HG03097 (cell line): ENCODE data around the gene PITPNM3.
"Not testable (repeated sequence)": the region's sequence is repeated elsewhere in the genome, so short reads cannot be mapped to it uniquely, and the experiment has no call there.

Source experiments
- ATAC-seq: cut with Tn5 transposase; IDR thresholded peaks from one replicate; pipeline ENCODE4 v1.9.1; 2021; ENCODE audit not compliant: unreplicated experiment, low FRiP score

PITPNM3 gene

DNA sequence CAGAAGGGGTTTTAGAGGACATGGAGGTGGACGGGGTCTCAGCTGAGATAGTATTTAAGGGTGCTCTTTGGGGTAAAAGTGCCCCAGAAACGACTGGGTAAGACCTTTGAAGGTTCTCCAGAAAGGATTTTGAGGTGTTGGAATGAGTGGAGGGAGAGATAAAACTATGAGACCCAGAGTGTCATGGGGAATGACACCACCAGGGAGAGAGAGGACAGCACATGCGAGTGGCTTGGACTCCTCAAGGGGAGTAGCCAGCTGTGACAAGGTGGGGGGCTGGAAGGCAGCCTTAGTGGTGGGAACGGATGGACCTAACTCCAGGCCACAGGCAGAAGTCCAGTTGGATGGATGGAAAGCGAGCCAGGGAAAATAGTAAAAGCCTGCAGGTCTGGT is 19.2 kb upstream of the PITPNM3 start:
- ATAC-seq = no peak

DNA sequence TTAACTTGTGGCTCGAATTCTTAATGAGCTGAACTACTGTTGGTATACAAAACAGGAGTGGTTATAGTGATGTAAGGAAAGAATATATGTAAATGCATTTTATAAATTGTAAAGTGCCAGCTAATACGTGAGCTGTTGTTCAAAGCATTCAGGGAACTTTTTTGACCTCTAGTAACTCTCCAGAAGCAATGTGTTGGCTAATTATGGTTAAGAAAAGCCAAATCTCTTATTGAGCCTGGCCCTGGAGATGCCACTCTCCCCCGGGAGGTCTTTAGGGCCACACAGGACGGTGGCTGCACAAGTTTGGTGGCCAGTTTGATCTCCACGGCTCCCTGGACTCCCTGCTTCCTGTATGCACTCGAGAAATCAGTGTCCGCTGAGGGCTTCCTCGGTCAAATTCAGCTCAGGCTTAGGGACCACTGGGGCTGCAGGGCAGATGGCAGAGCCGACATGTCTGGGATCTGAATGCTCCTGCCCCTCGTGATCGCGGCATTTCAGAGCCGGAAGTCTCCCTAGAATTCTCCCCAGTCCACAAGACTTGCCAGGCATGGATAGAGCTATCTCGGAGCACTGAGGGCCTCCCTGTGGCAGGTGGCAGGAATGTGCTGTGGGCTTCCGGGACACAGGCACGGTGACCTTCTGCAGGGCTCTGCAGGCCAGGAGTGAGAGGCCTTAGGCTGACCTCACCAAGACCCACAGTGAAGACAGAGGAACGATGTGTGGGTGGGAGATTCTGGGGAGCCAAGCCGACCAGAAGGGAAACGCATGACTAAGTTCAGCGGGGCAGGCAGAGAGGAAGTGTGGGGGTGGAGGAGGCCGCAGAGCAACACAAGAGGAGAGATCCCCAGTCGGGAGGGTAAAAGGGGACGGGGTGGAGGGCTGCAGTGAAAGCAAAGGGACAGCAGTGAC is 18.6 kb upstream of the PITPNM3 start:
- ATAC-seq = no peak

DNA sequence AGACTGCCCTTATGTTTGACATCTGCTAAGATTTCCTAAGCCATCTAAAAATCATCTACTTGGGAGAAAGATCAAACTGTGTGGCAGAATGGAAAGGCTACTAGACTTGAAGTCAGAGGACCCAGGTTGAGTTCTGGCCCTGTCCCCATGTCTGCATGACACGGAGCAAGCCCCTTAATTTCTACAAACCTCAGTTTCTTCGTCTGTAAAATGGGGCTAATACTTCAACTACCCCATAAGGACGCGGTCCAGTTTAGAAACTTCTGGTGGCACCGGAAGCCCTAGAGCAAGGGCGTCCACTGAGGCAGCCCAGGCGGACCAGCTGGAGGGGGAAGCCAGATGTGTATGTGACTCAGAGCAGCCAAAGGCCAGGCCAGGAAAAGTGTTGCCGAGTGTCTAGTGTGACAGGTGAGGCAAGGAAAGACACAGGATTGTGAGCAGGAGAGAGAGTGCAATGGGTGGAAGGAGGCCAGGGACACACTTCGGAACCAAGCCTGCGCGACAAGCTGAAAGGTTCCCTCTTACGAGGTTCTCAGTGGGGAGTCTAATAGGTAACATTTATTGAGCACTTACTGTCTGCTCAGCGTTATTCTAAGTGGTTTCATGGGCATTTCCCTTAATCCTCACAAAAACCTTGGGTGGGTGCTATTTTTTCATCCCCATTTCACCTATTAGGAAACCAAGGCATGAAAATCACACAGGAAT is 17.8 kb upstream of the PITPNM3 start:
- ATAC-seq = no peak

DNA sequence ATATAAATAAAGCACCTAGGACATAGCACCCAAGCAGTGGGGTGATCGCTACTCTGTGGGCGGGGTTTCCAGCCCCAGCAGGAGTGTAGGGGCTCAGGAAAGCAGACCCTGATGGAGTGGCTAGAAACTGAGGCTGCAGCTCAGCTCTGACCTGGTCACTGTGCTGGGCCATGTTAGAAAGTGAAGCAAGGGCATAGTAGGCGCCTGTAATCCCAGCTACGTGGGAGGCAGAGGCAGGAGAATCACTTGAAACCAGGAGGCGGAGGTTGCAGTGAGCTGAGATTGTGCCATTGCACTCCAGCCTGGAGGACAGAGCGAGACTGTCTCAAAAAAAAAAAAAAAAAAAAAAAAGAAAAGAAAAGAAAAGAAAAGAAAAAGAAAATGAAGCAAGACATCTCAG is 17.1 kb upstream of the PITPNM3 start:
- not testable (repeated sequence) for ATAC-seq

DNA sequence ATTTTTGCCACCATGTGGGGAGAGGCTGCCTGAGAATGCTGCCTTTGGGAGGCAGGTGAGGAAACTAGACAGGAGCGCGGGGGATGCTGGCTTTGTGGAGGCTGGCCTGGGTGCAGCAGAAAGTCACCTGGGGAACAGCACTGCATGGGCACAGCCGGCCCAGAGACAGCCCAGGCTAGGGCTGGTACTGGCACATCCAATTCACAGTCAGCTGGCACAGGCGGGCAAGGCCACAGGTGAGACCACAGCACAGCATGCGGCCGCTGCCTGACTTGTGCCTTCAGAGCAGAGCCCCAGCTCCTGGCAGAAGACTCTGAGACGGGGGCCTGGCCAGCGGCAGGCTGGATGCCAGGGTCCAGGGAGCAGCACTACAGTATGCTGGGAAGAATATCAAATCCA is 16.6 kb upstream of the PITPNM3 start:
- ATAC-seq = no peak

DNA sequence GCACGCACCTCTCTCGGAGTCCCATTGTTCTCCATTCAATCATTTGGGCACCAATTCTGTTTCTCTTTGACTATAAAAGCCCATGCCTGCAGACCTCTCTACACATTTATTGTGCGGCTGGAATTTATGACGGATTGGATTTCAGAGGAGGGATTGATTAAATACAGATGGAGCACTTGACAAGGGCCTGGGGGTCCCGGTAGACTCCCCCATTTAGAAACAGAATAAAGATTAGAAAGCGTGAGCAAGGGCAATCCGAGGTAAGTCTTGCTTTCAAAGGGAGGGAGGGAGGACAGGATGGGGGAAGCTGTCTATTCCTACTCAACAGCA is 15.1 kb upstream of the PITPNM3 start:
- ATAC-seq = no peak

DNA sequence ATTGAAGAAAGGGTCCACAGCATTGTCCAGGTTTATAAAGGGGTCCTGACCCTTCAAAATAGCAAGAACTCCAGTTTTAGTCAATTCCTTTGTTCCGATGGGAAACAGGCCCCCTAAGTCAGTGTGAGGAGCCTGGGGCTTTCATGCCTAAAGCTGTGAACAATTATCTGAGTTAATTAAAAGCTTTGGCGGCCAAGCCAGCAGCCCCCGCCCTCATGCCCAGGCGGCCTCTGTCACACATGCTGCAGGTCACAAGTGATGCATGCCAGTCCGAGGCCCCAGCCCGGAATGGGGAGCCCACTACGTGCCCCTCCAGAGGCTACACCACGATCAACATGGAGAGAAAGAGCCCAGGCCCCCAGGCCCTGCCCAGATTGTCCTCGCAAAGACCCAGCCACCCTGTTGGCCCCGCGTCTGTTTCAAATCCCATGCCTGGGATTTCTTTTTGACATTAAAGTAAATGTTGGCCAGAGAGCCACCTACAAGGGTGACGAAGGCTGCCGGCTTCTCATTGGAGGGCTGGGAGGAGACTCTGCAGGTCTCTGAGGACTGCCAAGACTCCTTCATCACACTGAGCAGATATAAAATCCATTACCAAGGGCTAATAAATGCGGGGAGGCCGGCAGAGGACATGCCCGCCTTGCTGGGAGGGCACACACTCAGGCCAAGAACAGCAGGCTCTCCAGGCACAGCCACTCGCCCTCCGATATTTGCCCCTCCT is 14.5 kb upstream of the PITPNM3 start:
- no peak for ATAC-seq

DNA sequence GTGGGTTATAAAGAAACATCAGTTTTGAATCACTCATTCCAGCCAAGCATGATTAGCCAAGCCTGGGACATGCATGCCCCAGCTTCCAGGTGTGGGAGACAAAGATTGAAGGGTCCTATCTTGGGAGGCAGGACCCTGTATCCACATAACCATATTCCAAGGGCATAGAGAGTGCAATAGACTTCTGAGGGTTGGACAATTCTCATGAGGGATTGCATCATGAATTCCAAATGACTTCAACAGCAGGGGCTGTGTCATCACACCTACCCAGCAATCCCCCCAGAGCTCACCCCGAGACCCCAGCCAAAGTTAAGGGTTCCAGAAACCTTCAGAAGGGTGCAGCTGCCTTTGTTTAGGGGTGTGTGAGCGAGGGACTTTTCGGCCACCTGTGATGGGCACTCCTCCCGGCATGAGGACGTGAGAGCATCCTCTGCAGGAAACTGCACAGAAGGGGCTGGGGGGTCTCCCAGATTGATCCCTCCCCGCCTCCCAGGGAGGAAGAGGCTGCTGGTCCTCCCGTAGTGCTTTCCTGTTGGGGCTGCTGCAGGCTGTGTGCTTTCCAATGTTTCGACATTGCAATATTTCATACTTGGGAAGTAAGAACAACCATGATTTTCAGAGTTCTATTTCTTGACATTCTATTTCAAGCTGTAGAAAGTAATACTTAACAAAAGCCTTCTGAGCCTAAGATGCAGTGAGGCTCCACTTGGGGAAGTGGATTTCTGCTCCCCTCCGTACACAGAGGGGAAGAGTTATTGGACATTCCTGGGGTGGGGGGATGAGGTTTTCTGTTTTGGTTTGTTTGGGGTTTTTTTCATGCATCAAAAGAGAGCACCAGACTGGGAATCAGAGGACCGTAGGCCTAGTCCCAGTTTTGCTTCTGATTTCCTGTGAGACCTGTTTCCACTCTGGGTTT is 13.3 kb upstream of the PITPNM3 start:
- ATAC-seq = no peak

DNA sequence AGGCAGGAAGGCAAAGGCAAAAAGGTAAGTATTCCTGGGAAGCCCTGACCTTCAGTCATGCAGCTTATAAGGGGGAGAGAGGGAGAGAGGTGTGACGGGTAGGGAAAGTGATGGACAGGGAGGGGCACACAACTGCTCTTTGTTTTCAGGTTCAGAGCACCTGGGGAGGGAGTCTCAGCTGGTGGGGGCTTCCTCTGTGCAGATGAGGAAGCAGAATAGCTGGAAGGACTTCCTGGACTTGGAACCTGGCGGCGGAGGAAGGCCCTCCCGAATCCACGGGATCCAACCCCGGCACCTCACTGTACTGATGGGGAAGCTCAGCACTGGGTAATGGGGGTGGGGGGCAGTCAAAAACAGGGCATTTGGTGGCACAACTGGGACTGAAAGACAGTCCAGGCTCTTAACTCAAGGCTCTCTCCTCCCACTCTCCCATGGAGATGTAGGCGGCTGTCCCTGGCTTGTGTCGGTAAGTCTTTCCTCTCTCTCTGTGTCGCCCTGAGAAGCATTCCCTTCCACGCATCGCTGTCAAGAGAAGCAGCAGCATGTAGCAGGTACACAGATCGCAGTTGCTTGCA is 11.9 kb upstream of the PITPNM3 start:
- no peak for ATAC-seq

DNA sequence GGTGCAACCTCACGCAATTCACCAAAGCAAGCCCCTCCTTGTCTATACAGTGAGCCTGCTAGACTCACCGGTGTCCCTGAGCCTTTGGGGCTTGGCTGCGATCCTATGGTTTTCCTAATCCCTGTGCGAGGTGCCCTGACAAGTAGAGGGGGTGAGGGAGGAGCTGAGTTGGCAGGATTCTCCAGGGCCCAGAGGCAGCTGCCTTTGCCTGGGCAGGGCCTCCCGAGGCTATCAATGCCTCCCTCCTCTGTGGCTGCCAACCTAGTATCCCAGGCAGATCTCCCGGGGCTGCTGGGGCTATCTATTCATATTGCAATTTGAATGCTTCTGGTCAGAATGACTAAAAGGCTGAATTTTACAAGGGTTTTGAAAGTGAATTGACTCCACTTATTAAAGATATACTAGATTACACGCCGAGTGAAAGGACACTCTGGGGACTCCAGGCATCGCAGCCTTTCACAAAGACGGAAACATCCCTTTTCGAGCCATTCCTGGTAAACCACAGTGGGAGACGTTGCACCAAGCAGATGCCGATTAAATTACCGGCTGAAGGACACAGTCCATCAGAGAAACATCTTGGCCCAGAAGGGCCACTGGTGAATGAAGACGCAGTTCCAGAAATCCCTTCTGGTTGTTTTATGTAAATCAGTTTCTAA is 11.3 kb upstream of the PITPNM3 start:
- no peak for ATAC-seq

DNA sequence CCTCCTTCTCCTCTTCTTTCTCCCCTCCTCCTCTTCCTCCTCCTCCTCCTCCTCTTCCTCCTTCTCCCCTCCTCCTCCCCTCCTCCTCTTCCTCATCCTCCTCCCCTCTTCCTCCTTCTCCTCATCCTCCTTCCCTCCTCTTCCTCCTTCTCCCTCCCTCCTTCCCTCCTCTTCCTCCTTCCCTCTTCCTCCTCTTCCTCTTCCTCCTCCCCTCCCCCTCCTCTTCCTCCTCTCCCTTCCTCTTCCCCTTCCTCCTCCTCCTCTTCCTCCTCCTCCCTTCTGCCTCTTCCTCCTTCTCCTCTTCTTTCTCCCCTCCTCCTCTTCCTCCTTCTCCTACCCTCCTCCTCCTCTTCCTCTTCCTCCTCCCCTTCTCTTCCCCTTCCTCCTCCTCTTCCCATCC is 5.1 kb upstream of the PITPNM3 start:
- ATAC-seq = no peak

DNA sequence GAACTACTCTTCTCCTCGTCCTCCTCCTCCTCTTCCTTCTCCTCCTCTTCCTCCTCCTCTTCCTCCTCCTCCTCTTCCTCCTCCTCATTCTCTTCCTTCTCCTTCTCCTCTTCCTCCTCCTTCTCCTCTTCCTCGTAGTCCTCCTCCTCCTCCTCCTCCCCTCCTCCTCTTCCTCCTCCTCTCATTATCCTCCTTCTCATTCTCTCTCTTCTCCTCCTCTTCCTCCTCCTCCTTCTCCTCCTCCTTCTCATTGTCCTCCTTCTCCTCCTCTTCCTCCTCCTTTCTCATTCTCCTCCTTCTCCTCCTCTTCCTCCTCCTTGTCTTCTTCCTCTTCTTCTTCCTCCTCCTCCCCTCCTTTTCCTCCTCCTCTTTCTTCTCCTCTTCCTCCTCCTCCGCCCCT is 4.1 kb upstream of the PITPNM3 start:
- no peak for ATAC-seq

DNA sequence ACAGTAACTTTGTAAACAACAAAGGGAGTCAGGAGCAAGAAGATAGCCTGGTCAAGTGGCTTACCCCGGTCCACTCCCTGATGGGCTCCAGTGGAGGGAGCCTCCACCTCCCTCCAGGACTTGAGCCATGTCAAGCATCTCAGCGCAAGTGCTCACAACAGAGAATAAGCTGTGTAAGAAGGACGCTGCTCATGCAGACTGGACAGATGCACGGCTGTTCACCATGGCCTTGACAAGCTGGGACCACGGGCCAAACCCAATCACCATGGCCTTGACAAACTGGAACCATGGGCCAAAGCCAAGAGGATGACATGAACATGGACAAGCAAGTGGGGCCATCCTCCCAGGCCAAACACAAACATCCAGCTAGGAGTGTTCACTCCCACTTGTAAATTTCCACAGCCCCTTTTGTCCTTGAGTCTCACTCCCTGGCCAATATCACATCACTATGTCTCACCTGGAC is 3.4 kb upstream of the PITPNM3 start:
- ATAC-seq = no peak

DNA sequence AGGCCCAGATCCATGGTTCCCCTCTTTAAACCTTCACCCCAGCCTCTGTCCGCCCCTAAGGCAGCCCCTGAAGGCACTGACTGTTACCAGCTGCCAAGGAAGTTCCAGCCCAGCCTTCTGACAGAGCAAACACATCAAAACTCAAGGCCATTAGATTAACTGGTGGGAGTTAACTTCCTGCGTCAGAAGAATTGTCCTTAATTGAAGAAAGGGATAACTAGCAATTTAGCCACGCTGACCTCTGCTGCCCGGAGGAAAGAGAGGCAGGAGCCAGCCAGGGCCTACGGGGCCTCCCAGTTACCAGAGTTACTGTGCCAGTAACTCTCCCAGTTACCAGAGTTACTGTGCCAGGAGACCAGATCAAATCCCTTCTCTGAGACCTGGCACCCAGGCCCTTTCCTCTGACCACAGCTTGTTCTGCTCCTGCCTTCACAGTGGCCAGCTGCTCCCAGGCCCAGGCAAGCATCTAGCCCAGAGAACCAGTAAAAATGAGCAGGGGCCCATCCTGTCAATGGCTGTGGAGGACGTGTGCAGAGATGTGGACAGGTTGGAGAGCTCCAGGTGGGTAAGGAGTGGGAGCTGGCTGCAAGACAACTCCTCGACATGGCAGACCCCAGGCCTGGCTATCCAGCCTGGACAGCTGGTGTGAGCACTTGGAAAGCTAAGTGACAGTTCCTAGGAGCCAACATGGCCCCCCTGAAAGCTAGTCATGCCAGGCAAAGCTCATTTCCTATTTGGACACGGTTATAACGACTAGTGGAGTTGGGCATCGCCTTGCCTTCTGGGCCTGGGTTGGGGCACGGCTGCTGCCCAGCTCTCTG is 2.8 kb upstream of the PITPNM3 start:
- no peak for ATAC-seq

DNA sequence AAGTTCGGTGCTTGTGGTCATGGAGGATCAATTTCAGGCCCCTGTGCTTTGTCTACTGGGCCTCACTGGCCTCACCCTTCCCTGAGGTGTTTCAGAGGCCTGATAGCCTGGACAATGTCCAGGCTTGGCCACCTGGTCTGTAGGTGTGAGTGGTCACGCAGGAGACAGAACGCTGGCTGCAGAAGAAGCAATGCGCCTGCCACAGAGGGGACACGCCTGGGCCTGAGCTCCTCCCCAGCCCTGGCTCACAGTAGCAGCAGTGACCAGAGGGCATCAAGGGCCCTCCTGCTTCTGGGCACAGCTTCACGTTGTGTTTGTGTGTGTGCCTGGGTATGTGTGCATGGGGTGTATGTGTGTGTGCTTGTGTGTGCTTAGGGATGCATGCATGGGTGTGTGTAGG is 1.9 kb upstream of the PITPNM3 start:
- no peak for ATAC-seq

DNA sequence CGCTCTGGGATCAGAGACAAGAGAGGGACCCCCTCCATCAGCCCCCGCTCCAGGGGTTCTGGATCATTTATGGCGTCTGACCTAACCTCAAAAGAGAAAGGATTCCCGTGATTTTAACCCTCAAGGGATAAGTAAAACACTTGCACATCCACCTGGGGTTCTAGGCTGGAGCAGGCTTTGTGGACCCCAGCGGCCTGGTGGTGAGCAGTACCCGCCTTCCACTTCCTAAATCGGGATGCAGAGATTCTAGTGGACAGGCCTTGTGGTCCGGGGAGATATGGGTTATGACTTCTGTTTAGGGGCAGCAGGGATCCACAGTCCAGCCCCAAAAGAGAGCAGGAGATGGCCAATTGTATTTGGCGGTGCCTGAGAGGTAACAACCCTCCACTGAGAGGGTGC is 684 bp upstream of the PITPNM3 start:
- ATAC-seq = no peak

DNA sequence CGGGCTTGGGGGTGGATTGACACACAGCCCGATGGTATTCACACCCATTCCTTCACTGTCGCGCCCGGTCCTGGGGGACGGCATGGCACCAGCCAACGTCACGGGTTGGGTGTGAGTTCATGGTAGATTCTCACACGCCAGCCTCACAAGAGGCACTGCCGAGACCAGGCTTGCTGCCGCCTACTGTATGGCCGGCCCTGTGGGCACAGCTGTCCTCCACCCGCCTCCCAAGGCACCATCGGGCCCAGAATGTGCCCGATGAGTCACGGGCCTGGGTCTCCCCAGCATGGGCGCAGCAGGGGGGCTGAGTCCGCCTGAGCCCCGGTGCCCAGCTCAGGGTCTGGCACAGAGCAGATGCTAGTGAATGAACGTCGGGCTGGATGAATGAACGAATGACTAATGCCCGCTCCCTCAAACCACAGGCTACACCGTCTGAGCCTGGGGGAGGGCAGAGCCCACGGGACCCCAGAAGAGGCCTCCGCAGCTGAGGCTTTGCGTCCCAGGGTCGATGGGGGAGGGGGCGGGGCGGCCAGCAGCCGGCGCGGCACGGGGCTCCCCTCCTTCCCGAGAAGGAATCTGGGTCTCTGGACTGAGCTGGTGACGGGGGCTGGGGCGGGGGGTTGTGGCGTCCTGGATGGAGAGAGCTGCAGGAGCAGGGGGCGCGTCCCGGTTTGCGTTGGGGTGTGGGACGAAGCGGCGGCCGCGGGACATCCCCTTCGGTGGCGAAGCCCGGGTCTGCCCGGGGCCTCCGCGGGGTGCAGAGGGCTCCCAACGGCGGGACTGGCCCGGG is 829 bp downstream of the PITPNM3 start:
- no peak for ATAC-seq

DNA sequence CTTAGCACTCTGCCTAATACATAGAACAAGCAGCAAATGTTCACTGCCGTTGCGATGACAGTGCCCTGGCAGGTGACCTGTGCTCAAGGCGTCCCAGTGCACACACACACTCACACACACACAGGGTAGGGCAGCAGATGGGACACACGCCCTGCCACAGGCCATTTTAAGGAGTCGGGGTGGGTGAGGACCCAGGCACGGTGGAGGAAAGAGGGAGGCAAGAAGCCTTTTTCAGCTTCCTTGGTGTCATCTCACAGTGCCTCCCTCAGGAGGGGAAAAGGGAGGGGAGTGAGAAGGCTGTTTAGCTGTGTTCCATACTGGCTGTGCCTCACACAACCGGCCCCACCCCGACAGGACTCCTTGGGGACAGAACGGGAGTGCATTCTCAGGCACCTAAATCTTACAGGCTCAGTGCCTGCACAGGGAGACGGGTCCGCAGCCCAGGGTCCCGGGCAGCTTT is 1.5 kb downstream of the PITPNM3 start:
- no peak for ATAC-seq
